K562 (cell line): ENCODE measurements around the gene LIN9. TPM values are rescaled to one million over a fixed set of nuclear protein-coding genes. Genes with fewer than 3 reads are reported as not detected.

Experiments
- AFF1 ChIP-seq, 2 experiments: fragments of 450-650 bp; IDR thresholded peaks; 2 replicates each; pipeline ENCODE4 v1.6.1; 2018; ENCODE audit warnings: mild to moderate bottlenecking in 2 of 2, low read depth in 1 of 2; ENCODE audit not compliant: partially characterized antibody in 2 of 2
- BCL6 ChIP-seq: fragments of 250-450 bp; sonication (Bioruptor Pico); IDR thresholded peaks from 2 replicates; pipeline ENCODE4 v1.4.0; 2020
- CHD4 ChIP-seq: fragments of 200-600 bp; sonication (generic); IDR thresholded peaks from 3 replicates; pipeline ENCODE4 v1.6.1; 2012; ENCODE audit warnings: low read depth, mild to moderate bottlenecking, mixed read lengths, low read length, inconsistent platforms; ENCODE audit not compliant: insufficient read depth, insufficient replicate concordance, poor library complexity, severe bottlenecking
- CREB3 ChIP-seq: fragments of 450-650 bp; conservative IDR thresholded peaks from 2 replicates; pipeline ENCODE4 v1.6.1; 2016; ENCODE audit warnings: missing genetic modification characterization, low read depth, mild to moderate bottlenecking, missing compliant biosample characterization, moderate library complexity
- E2F8 ChIP-seq: fragments of 450-650 bp; IDR thresholded peaks from 2 replicates; pipeline ENCODE4 v1.7.1; 2018; ENCODE audit warnings: mild to moderate bottlenecking, low read depth; ENCODE audit not compliant: partially characterized antibody
- ETV1 ChIP-seq: fragments of 450-650 bp; conservative IDR thresholded peaks from 2 replicates; pipeline ENCODE4 v1.6.1; 2016; ENCODE audit warnings: missing genetic modification characterization, control low read depth, low read depth, missing compliant biosample characterization
- KLF1 ChIP-seq: fragments of 450-650 bp; IDR thresholded peaks from 2 replicates; pipeline ENCODE4 v1.6.1; 2016; ENCODE audit warnings: missing genetic modification characterization, missing compliant biosample characterization
- POLR2H ChIP-seq: IDR thresholded peaks from 2 replicates; pipeline ENCODE4 v1.6.1; 2016; ENCODE audit warnings: missing genetic modification characterization, low read depth, mild to moderate bottlenecking, control low read depth, missing compliant biosample characterization, moderate library complexity
- RBBP5 ChIP-seq: fragments of 200-600 bp; sonication (generic); IDR thresholded peaks from 2 replicates; pipeline ENCODE4 v1.6.1; 2012; ENCODE audit warnings: borderline replicate concordance, mild to moderate bottlenecking, low read length, control low read depth, inconsistent platforms; ENCODE audit not compliant: insufficient read depth, poor library complexity, severe bottlenecking
- RBM34 ChIP-seq: fragments of 200-400 bp; formaldehyde crosslinking; IDR thresholded peaks from 2 replicates; pipeline ENCODE4 v1.6.1; 2018; ENCODE audit warnings: low read length, borderline replicate concordance; ENCODE audit not compliant: insufficient read depth
- SP1 ChIP-seq: sonication (generic); formaldehyde crosslinking; IDR thresholded peaks from 2 replicates; pipeline ENCODE4 v1.8.1; 2022; ENCODE audit warnings: mild to moderate bottlenecking, missing genetic modification reagents
- TAF15 ChIP-seq: fragments of 200-400 bp; formaldehyde crosslinking; IDR thresholded peaks from 2 replicates; pipeline ENCODE4 v1.6.1; 2017; ENCODE audit warnings: mild to moderate bottlenecking, low read depth, low read length, moderate library complexity
- XRCC5 ChIP-seq: fragments of 200-400 bp; formaldehyde crosslinking; IDR thresholded peaks from 2 replicates; pipeline ENCODE4 v1.6.1; 2017; ENCODE audit warnings: low read depth, mild to moderate bottlenecking, low read length
- ZNF282 ChIP-seq: sonication (generic); formaldehyde crosslinking; IDR thresholded peaks from 2 replicates; pipeline ENCODE4 v1.8.1; 2023; ENCODE audit warnings: missing genetic modification reagents
- ZNF778 ChIP-seq: fragments of 450-650 bp; formaldehyde crosslinking; IDR thresholded peaks from 2 replicates; pipeline ENCODE4 v1.4.0; 2020; ENCODE audit warnings: mild to moderate bottlenecking, moderate library complexity
- polyA plus RNA-seq, 8 experiments: library from polyadenylated mRNA; depleted of rRNA in 4 of 8; stranded (reverse) in 5 of 8; unstranded in 3 of 8; fragments of >200 nt; fragmentation: Nextera tagmentation in 2 of 8; fragmentation: Illumina TruSeq in 1 of 8; extraction: Ambion mirVana in 2 of 8; extraction: Trizol in 1 of 8; gene quantifications; 2 replicates each; pipeline versions ENCODE4 v1.2.1 to v1.2.3, GENCODE V29; 2011 to 2014; ENCODE audit warnings: inconsistent platforms in 1 of 8, missing spikeins in 1 of 8
- total RNA-seq, 7 experiments: library from RNA; depleted of rRNA in 6 of 7; stranded (reverse); fragments of >200 nt in 6 of 7; fragmentation: Illumina TruSeq in 2 of 7; extraction: Trizol in 2 of 7; gene quantifications; 2 replicates each; pipeline versions ENCODE4 v1.2.1 to v1.2.3, GENCODE V29; 2011 to 2021; ENCODE audit warnings: low replicate concordance in 1 of 7

Gene LIN9
- total and polyA plus RNA-seq, 9 of the 15 experiments (the other 6 are each of a cell fraction or from before 2014, with no cell fraction given) = 18.8 to 33.0 (median 25.5) TPM

GRCh38 chr1:226186124-226187018 is 122.6 kb downstream of the LIN9 start, which contains the start of gene ACBD3 (continued):
- TF ChIP-seq E2F8 (peak; percentile 83), POLR2H (tag) (no peak; the same call in 1 of the 2 replicates), ZNF282 (CRISPR knock-in tag) (no peak), CREB3 (tag) (0 out of 2 replicates have a peak, but pooled peaks have one; percentile 40), RBM34 (no peak), SP1 (CRISPR knock-in tag) (peak; percentile 56), RBBP5 (peak; percentile 98), TAF15 (no peak), ETV1 (tag) (peak; percentile 89), ZNF778 (CRISPR knock-in tag) (no peak), XRCC5 (no peak), BCL6 (CRISPR knock-in tag) (no peak), CHD4 (no peak), KLF1 (tag) (no peak), AFF1 (IDR thresholded peaks at IDR 0.05; ENCODE audit: low read depth in 1 of 2, partially characterized antibody in 2 of 2) (no peak)
